Measurements from ENCODE around the gene OTULINL.

GRCh38 chr5:14630671-14631070 is 49.1 kb downstream of the OTULINL start:
- TF ChIP-seq ZNF146 (tag by site-specific recombination; IDR thresholded peaks at IDR 0.05) (no peak), YY1 (tag by site-specific recombination; IDR thresholded peaks at IDR 0.05) (no peak), ZBTB17 (tag by site-specific recombination; IDR thresholded peaks at IDR 0.05) (no peak), BCL6B (tag by site-specific recombination; IDR thresholded peaks at IDR 0.05) (no peak)
